GM23338 (cell line): ENCODE results near the gene FRAS1. TPM values are rescaled to one million over a fixed set of nuclear protein-coding genes. Genes with fewer than 3 reads are reported as not detected.
"Not testable (repeated sequence)": the region's sequence is repeated elsewhere in the genome, so short reads cannot be mapped to it uniquely, and the experiment has no call there.

Experiments
- ATAC-seq: fragments of 200-7000 bp; cut with Tn5 transposase; 3 replicates; pipeline ENCODE4 v1.9.1; 2020
- DNase-seq: peaks from one replicate; pipeline ENCODE4 v3.0.0-alpha.2; 2015; ENCODE audit warnings: low spot score
- H2AFZ ChIP-seq: fragments of 200-600 bp; sonication (generic); 2 replicates; pipeline ENCODE4 v1.8.0; 2016; ENCODE audit warnings: antibody characterized with exemption, mild to moderate bottlenecking, moderate library complexity
- H3F3A ChIP-seq: fragments of 200-600 bp; sonication (generic); replicated peaks from 2 replicates; pipeline ENCODE4 v1.8.0; 2017; ENCODE audit warnings: antibody characterized with exemption, mixed run types, low read depth
- H3K27ac ChIP-seq: fragments of 200-600 bp; sonication (generic); 2 replicates; pipeline ENCODE4 v1.6.1; 2016; ENCODE audit warnings: low read depth
- H3K27me3 ChIP-seq: fragments of 200-600 bp; sonication (generic); 2 replicates; pipeline ENCODE4 v1.8.0; 2016; ENCODE audit warnings: mild to moderate bottlenecking, mixed run types, moderate library complexity; ENCODE audit not compliant: insufficient read depth
- H3K36me3 ChIP-seq: fragments of 200-600 bp; sonication (generic); 2 replicates; pipeline ENCODE4 v1.8.0; 2016; ENCODE audit warnings: mild to moderate bottlenecking; ENCODE audit not compliant: insufficient read depth
- H3K4me1 ChIP-seq: fragments of 200-600 bp; sonication (generic); 2 replicates; pipeline ENCODE4 v1.8.0; 2016; ENCODE audit warnings: mild to moderate bottlenecking, moderate library complexity; ENCODE audit not compliant: insufficient read depth
- H3K4me2 ChIP-seq: fragments of 200-600 bp; sonication (generic); 2 replicates; pipeline ENCODE4 v1.7.1; 2017; ENCODE audit warnings: mixed run types
- H3K4me3 ChIP-seq: fragments of 200-600 bp; sonication (generic); 2 replicates; pipeline ENCODE4 v1.6.1; 2016; ENCODE audit warnings: mixed run types
- H3K79me2 ChIP-seq: fragments of 200-600 bp; sonication (generic); replicated peaks from 2 replicates; pipeline ENCODE4 v1.8.0; 2017; ENCODE audit warnings: mild to moderate bottlenecking; ENCODE audit not compliant: insufficient read depth
- H3K9me2 ChIP-seq: fragments of 200-600 bp; sonication (generic); 2 replicates; pipeline ENCODE4 v1.8.0; 2017; ENCODE audit not compliant: insufficient read depth
- H4K20me1 ChIP-seq: fragments of 200-600 bp; sonication (generic); replicated peaks from 2 replicates; pipeline ENCODE4 v1.8.0; 2017; ENCODE audit warnings: mild to moderate bottlenecking; ENCODE audit not compliant: insufficient read depth
- H3K27ac Mint-ChIP-seq: 2 replicates; pipeline ENCODE4 v1.8.0; 2020; ENCODE audit warnings: inconsistent platforms, mild to moderate bottlenecking, moderate library complexity, mixed read lengths
- H3K27me3 Mint-ChIP-seq: 3 replicates; pipeline ENCODE4 v1.8.0; 2022; ENCODE audit warnings: low read depth, mild to moderate bottlenecking, moderate library complexity, mixed read lengths, inconsistent platforms; ENCODE audit not compliant: insufficient read depth, poor library complexity
- H3K36me3 Mint-ChIP-seq: 3 replicates; pipeline ENCODE4 v1.8.0; 2021; ENCODE audit warnings: low read depth, mild to moderate bottlenecking, inconsistent platforms, moderate library complexity, mixed read lengths
- H3K4me1 Mint-ChIP-seq: 3 replicates; pipeline ENCODE4 v1.8.0; 2020; ENCODE audit warnings: mild to moderate bottlenecking, inconsistent platforms, mixed read lengths
- H3K4me3 Mint-ChIP-seq: 3 replicates; pipeline ENCODE4 v1.8.0; 2021; ENCODE audit warnings: moderate library complexity, mild to moderate bottlenecking, inconsistent platforms, mixed read lengths
- H3K9me3 Mint-ChIP-seq: 3 replicates; pipeline ENCODE4 v1.8.0; 2020; ENCODE audit warnings: moderate library complexity, mild to moderate bottlenecking, inconsistent platforms, mixed read lengths
- CREB1 ChIP-seq: fragments of 250-450 bp; sonication (Bioruptor Pico); IDR thresholded peaks from 2 replicates; pipeline ENCODE4 v1.5.0; 2020; ENCODE audit warnings: low read depth, mild to moderate bottlenecking, moderate library complexity
- ETS1 ChIP-seq: IDR thresholded peaks from 2 replicates; pipeline ENCODE4 v1.6.1; 2016; ENCODE audit warnings: antibody characterized with exemption
- NANOG ChIP-seq: IDR thresholded peaks from 2 replicates; pipeline ENCODE4 v1.6.1; 2016; ENCODE audit warnings: antibody characterized with exemption, borderline replicate concordance
- ZNF331 ChIP-seq: fragments of 250-450 bp; sonication (Bioruptor Pico); IDR thresholded peaks from 2 replicates; pipeline ENCODE4 v1.5.0; 2020; ENCODE audit warnings: low read depth, mild to moderate bottlenecking, moderate library complexity
- ZNF462 ChIP-seq: fragments of 250-450 bp; sonication (Bioruptor Pico); IDR thresholded peaks from 2 replicates; pipeline ENCODE4 v1.5.0; 2020; ENCODE audit warnings: mild to moderate bottlenecking, moderate library complexity
- polyA plus RNA-seq: library from polyadenylated mRNA; unstranded; fragments of >200 nt; fragmentation: Nextera tagmentation; extraction: Ambion mirVana; gene quantifications from 2 replicates; pipeline ENCODE4 v1.2.1, GENCODE V29; 2016
- total RNA-seq: library from RNA; depleted of rRNA; stranded (reverse); fragments of >200 nt; shearing (Covaris generic); gene quantifications from 2 replicates; pipeline ENCODE4 v1.2.3, GENCODE V29; 2014
- TF ChIP-seq, protein P1 (sequence below), 2 experiments: fragments of 200-600 bp in 1 of 2; sonication (generic) in 1 of 2; conservative IDR thresholded peaks; 2 replicates each; pipeline versions ENCODE4 v1.5.1 to v1.6.1; 2016 to 2017; ENCODE audit warnings: antibody characterized with exemption in 2 of 2, low read depth in 2 of 2, mild to moderate bottlenecking in 2 of 2, moderate library complexity in 1 of 2
- TF ChIP-seq, protein P2 (sequence below): IDR thresholded peaks from one replicate; pipeline ENCODE4 v1.6.1; 2018; ENCODE audit warnings: antibody characterized with exemption; ENCODE audit not compliant: unreplicated experiment

The FRAS1 gene
- total and polyA plus RNA-seq, 2 experiments from 2014 or later: 12.4 to 108 TPM

DNA sequence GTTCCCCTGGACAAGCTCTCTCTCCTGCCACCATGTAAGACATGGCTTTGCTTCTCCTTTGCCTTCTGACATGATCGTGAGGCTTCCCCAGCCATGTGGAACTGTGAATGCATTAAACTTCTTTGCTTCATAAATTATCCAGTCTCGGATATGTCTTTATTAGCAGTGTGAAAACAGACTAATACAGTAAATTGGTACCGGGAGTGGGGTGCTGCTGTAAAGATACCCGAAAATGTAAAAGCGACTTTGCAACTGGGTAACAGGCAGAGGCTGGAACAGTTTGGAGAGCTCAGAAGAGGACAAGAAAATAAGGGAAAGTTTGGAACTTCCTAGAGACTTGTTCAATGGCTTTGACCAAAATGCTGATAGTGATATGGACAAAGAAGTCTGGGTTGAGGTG lies 46.1 kb upstream of the FRAS1 start:
- H3K27ac ChIP-seq, ATAC-seq, H3F3A ChIP-seq, H3K27ac Mint-ChIP-seq, H3K27me3 ChIP-seq, DNase-seq, H3K9me2 ChIP-seq, H3K36me3 ChIP-seq, H2AFZ ChIP-seq, H4K20me1 ChIP-seq, H3K27me3 Mint-ChIP-seq, H3K4me1 Mint-ChIP-seq, H3K4me3 Mint-ChIP-seq, H3K4me1 ChIP-seq, H3K79me2 ChIP-seq, H3K4me3 ChIP-seq, H3K4me2 ChIP-seq: not testable (repeated sequence)
- Mint-ChIP-seq H3K9me3 (peaks cover 32% of the 10 kb centered on the region), H3K36me3 (peaks cover 14% of the 10 kb centered on the region)

DNA sequence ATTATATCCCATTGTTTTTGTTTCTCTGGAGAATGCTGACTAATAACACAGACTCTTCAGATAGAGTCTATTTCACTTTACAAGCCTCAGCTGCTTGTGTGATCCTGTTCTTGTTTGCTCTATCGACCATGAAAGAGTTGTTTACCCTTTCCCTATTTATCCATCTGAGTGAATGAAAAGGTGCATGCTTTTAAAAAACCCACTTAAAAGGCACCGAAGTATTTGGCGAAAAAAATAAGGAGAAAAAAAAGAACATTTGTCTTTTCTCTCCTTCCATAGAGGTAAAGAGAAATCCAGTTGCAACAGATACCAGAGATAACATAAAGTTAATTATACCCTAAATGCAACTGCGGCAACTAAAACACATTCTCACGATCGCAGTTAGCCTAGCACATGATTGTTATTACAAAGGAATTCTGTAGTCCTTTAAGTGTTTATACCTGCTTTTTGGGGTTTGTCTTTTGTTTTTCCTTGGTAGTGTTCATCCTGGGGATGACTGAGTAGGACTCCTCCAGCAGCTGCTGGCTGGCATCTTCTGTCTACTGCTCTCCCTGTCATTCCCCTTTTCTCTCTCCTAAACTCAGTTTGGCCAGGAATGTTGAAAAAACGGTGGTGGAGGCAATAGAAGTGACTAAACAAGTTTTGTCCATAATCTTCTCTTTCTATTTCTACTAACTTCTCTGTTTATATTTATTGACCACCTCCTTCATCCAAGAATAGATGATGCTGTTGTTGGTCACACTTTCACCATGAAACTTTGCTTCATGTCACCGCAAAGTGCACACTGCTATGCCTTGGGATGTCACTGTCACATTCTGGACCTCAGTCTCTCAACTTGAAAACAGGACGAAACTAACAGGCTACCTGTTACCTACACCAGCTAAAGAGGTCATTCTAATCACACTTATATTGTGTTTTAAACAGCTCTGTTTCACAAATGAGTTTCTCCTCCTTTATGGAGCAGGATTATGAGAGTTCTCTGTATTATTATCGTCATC lies 41.9 kb upstream of the FRAS1 start:
- H3K4me3 ChIP-seq: no peak overlapping the region
- H3K9me3 Mint-ChIP-seq: peaks cover 24% of the 10 kb centered on the region
- H3K27me3 ChIP-seq: no peaks in the 10 kb centered on the region
- no peaks in the 10 kb centered on the region for H3K36me3 ChIP-seq
- peaks cover 14% of the 10 kb centered on the region for H3K36me3 Mint-ChIP-seq
- no peaks in the 10 kb centered on the region for H3K79me2 ChIP-seq
- H3K9me2 ChIP-seq: no peaks in the 10 kb centered on the region; the same call in 1 of the 2 replicates
- DNase-seq (no peak), ATAC-seq (no peak)
- no peak overlapping the region for H3K4me2 ChIP-seq
- no peaks in the 10 kb centered on the region for H3F3A ChIP-seq
- peak overlapping the region; percentile 50; the same call in 1 of the 2 replicates for H2AFZ ChIP-seq
- no peak overlapping the region for H3K27ac Mint-ChIP-seq
- no peaks in the 10 kb centered on the region for H3K4me1 Mint-ChIP-seq
- H3K4me1 ChIP-seq: no peaks in the 10 kb centered on the region
- no peak overlapping the region for H3K4me3 Mint-ChIP-seq
- H3K27ac ChIP-seq: no peak overlapping the region
- H4K20me1 ChIP-seq: no peaks in the 10 kb centered on the region
- no peaks in the 10 kb centered on the region for H3K27me3 Mint-ChIP-seq
- TF ChIP-seq CREB1 (CRISPR knock-in tag): no peak
- TF ChIP-seq NANOG: no peak
- no peak for TF ChIP-seq ETS1
- TF ChIP-seq, protein P1, sequence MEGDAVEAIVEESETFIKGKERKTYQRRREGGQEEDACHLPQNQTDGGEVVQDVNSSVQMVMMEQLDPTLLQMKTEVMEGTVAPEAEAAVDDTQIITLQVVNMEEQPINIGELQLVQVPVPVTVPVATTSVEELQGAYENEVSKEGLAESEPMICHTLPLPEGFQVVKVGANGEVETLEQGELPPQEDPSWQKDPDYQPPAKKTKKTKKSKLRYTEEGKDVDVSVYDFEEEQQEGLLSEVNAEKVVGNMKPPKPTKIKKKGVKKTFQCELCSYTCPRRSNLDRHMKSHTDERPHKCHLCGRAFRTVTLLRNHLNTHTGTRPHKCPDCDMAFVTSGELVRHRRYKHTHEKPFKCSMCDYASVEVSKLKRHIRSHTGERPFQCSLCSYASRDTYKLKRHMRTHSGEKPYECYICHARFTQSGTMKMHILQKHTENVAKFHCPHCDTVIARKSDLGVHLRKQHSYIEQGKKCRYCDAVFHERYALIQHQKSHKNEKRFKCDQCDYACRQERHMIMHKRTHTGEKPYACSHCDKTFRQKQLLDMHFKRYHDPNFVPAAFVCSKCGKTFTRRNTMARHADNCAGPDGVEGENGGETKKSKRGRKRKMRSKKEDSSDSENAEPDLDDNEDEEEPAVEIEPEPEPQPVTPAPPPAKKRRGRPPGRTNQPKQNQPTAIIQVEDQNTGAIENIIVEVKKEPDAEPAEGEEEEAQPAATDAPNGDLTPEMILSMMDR (conservative IDR thresholded peaks at IDR 0.05; ENCODE audit: low read depth in 2 of 2): no peak
- TF ChIP-seq ZNF331 (CRISPR knock-in tag): no peak
- TF ChIP-seq, protein P2, sequence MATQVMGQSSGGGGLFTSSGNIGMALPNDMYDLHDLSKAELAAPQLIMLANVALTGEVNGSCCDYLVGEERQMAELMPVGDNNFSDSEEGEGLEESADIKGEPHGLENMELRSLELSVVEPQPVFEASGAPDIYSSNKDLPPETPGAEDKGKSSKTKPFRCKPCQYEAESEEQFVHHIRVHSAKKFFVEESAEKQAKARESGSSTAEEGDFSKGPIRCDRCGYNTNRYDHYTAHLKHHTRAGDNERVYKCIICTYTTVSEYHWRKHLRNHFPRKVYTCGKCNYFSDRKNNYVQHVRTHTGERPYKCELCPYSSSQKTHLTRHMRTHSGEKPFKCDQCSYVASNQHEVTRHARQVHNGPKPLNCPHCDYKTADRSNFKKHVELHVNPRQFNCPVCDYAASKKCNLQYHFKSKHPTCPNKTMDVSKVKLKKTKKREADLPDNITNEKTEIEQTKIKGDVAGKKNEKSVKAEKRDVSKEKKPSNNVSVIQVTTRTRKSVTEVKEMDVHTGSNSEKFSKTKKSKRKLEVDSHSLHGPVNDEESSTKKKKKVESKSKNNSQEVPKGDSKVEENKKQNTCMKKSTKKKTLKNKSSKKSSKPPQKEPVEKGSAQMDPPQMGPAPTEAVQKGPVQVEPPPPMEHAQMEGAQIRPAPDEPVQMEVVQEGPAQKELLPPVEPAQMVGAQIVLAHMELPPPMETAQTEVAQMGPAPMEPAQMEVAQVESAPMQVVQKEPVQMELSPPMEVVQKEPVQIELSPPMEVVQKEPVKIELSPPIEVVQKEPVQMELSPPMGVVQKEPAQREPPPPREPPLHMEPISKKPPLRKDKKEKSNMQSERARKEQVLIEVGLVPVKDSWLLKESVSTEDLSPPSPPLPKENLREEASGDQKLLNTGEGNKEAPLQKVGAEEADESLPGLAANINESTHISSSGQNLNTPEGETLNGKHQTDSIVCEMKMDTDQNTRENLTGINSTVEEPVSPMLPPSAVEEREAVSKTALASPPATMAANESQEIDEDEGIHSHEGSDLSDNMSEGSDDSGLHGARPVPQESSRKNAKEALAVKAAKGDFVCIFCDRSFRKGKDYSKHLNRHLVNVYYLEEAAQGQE: no peak
- TF ChIP-seq ZNF462 (CRISPR knock-in tag): no peak
